Measurements from ENCODE around the gene GAB4.
"Not testable (repeated sequence)": the region's sequence is repeated elsewhere in the genome, so short reads cannot be mapped to it uniquely, and the experiment has no call there.

The GAB4 gene

DNA sequence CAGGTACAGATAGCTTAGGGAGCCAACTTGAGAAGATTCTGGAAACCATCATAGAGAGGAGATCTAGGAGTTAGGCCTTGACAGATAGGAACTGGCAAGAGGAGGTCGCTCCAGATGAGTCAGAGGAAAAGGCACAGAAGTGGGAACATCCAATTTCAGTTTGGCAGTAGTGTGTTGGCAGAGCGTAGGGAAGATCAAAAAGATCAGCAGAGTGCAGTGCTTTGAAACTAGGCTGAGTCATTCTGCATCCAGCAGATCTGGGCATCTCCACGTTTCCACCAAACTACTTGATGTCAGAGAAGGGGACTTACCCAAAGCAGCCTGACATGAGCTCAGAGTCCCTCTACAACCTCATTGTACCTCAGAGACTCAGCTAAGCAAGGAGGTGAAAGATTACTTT, 58.5 kb downstream of the GAB4 start:
- TF ChIP-seq PAX5 (IDR thresholded peaks at IDR 0.05; ENCODE audit: insufficient read depth, low read length, severe bottlenecking) (no peak), POLR2A (IDR thresholded peaks at IDR 0.05; ENCODE audit: low read depth, low read length) (no peak), TAF1 (IDR thresholded peaks at IDR 0.05; ENCODE audit: low read depth, low read length) (no peak), SPI1 (IDR thresholded peaks at IDR 0.05; ENCODE audit: low read depth, low read length) (no peak), POU2F2 (IDR thresholded peaks at IDR 0.05; ENCODE audit: low read depth, low read length) (no peak), POLR2AphosphoS5 (IDR thresholded peaks at IDR 0.05; ENCODE audit: low read depth, low read length) (no peak)
- DNase-seq (ENCODE audit: insufficient read length, low spot score): no peak
- no peak for FAIRE-seq

- FAIRE-seq: no peak
- DNase-seq (ENCODE audit: insufficient read length, low spot score): no peak
- TF ChIP-seq PAX5 (IDR thresholded peaks at IDR 0.05; ENCODE audit: insufficient read depth, low read length, severe bottlenecking) (no peak), SPI1 (IDR thresholded peaks at IDR 0.05; ENCODE audit: low read depth, low read length) (no peak), POLR2A (IDR thresholded peaks at IDR 0.05; ENCODE audit: low read depth, low read length) (no peak), POU2F2 (IDR thresholded peaks at IDR 0.05; ENCODE audit: low read depth, low read length) (no peak), TAF1 (IDR thresholded peaks at IDR 0.05; ENCODE audit: low read depth, low read length) (no peak), POLR2AphosphoS5 (IDR thresholded peaks at IDR 0.05; ENCODE audit: low read depth, low read length) (no peak)
Measured at GRCh38 chr22:16937811-16938210, 70.2 kb downstream of the GAB4 start.

DNA sequence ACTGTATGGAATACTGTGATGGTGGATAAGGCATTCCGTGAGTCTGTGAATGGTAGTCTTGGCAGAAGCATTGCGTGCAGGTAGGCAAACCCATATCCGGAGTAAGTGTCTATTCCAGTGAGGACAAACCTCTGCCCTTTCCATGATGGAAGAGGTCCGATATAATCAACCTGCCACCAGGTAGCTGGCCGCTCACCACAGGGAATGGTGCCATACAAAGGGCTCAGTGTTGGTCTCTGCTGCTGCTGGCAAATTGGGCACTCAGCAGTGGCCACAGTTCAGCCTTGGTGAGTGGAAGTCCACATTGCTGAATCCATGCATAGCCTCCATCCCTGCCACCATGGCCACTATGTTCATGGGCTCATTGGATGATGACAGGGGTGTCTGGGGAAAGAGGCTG, 70.8 kb downstream of the GAB4 start:
- not testable (repeated sequence) for DNase-seq (ENCODE audit: insufficient read length, low spot score); FAIRE-seq

DNA sequence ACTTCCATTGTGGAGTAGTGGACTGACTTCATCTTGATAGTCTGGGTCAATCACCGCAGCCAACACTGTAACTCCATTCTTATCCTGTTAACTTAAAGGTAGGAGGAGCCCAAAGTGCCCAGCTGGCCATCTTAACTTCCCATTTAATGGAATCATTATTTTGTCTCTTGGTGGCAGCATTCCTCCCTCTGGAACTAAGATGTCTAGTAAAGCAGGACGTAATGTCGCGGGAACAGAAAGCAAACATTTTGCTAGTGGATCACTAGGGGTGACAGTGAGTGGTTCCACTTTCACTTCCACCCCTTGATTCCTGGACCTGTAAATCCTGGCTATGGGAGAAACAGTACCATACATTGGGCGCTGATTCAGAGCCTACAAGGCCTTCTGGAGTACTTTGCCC, 71.4 kb downstream of the GAB4 start:
- FAIRE-seq: no peak
- no peak for TF ChIP-seq POU2F2 (IDR thresholded peaks at IDR 0.05; ENCODE audit: low read depth, low read length)
- TF ChIP-seq POLR2AphosphoS5 (IDR thresholded peaks at IDR 0.05; ENCODE audit: low read depth, low read length): no peak
- TF ChIP-seq POLR2A (IDR thresholded peaks at IDR 0.05; ENCODE audit: low read depth, low read length): no peak
- TF ChIP-seq SPI1 (IDR thresholded peaks at IDR 0.05; ENCODE audit: low read depth, low read length): no peak
- no peak for TF ChIP-seq PAX5 (IDR thresholded peaks at IDR 0.05; ENCODE audit: insufficient read depth, low read length, severe bottlenecking)
- TF ChIP-seq TAF1 (IDR thresholded peaks at IDR 0.05; ENCODE audit: low read depth, low read length): no peak
- no peak for DNase-seq (ENCODE audit: insufficient read length, low spot score)

- DNase-seq (ENCODE audit: insufficient read length, low spot score) (no peak), FAIRE-seq (no peak)
- no peak for TF ChIP-seq POLR2AphosphoS5 (IDR thresholded peaks at IDR 0.05; ENCODE audit: low read depth, low read length)
Measured at GRCh38 chr22:16935209-16935608, 72.8 kb downstream of the GAB4 start.

DNA sequence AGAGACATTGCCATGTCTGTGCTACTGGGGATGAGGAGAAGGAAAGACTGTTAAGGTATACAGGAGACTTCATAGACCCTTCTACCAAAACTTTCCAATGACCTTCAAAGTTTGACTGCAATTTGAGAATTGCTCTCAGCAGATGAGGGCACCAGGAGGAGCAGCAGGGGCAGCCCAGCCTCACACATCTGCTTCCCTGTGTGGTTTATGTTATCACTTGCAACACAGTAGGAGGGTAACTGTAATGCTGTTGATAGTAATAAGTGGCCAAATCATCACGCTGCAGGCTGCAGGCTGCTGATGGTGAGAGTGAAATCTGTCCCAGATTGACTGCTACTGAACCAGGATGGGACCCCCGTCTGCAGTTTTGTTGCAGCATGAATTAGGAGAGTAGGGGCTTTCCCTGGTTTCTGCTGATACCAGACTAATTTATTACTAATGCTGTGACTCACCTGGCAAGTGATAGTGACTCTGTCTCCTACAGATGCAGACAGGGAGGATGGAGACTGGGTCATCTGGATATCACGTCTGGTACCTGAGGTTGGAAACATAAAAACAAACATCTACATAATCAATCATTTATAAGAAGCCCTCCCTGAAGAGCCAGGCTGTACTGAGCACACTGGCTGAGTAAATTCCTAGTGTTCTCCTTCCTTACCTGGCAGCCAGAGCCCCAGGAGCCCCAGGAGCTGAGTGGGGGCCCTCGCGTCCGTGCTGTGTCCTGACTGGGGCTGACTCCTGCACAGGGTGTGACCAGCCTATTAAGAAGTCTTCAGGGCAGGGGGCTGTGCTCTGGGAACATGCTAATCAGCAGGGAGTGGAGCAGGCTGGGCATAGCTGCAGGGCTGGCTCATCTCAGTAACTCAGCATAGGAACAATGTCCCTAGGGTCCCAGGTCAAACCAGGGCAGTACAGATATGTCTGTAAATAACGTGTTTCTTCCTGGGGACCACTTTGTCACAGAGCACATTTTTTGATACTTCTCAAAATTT, 74.4 kb downstream of the GAB4 start:
- TF ChIP-seq POLR2A (IDR thresholded peaks at IDR 0.05; ENCODE audit: low read depth, low read length): no peak
- no peak for TF ChIP-seq POU2F2 (IDR thresholded peaks at IDR 0.05; ENCODE audit: low read depth, low read length)
- no peak for TF ChIP-seq SPI1 (IDR thresholded peaks at IDR 0.05; ENCODE audit: low read depth, low read length)
- no peak for TF ChIP-seq PAX5 (IDR thresholded peaks at IDR 0.05; ENCODE audit: insufficient read depth, low read length, severe bottlenecking)
- no peak for TF ChIP-seq POLR2AphosphoS5 (IDR thresholded peaks at IDR 0.05; ENCODE audit: low read depth, low read length)
- TF ChIP-seq TAF1 (IDR thresholded peaks at IDR 0.05; ENCODE audit: low read depth, low read length): no peak
- FAIRE-seq: no peak
- no peak for DNase-seq (ENCODE audit: insufficient read length, low spot score)

DNA sequence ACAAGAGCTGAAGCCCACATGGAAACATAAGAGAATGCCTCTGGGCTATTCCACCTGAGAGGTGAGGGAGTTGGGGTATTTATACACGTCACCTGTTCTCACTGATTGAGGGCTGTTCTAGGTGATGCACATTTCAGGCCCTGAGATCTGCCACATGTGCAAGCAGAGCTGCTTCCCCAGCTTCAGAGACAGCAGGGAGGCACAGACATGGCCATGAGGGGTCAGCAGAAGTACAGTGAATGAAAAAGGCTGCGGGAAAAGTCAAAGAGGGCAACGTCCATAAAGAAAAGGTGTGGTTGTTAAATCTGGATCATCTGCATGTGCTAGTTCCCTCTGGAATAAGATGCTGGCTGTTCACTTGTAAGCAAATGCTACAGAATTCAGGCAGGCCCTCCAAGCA, 75.4 kb downstream of the GAB4 start:
- FAIRE-seq (no peak), DNase-seq (ENCODE audit: insufficient read length, low spot score) (no peak)
- no peak for TF ChIP-seq POLR2A (IDR thresholded peaks at IDR 0.05; ENCODE audit: low read depth, low read length)
- TF ChIP-seq POU2F2 (IDR thresholded peaks at IDR 0.05; ENCODE audit: low read depth, low read length): no peak
- no peak for TF ChIP-seq PAX5 (IDR thresholded peaks at IDR 0.05; ENCODE audit: insufficient read depth, low read length, severe bottlenecking)
- TF ChIP-seq SPI1 (IDR thresholded peaks at IDR 0.05; ENCODE audit: low read depth, low read length): no peak
- TF ChIP-seq TAF1 (IDR thresholded peaks at IDR 0.05; ENCODE audit: low read depth, low read length): no peak
- no peak for TF ChIP-seq POLR2AphosphoS5 (IDR thresholded peaks at IDR 0.05; ENCODE audit: low read depth, low read length)

GRCh38 chr22:16925407-16925966, 82.5 kb downstream of the GAB4 start:
- TF ChIP-seq SPI1 (IDR thresholded peaks at IDR 0.05; ENCODE audit: low read depth, low read length) (no peak), TAF1 (IDR thresholded peaks at IDR 0.05; ENCODE audit: low read depth, low read length) (no peak), PAX5 (IDR thresholded peaks at IDR 0.05; ENCODE audit: insufficient read depth, low read length, severe bottlenecking) (no peak), POLR2AphosphoS5 (IDR thresholded peaks at IDR 0.05; ENCODE audit: low read depth, low read length) (no peak), POU2F2 (IDR thresholded peaks at IDR 0.05; ENCODE audit: low read depth, low read length) (no peak), POLR2A (IDR thresholded peaks at IDR 0.05; ENCODE audit: low read depth, low read length) (no peak)

DNA sequence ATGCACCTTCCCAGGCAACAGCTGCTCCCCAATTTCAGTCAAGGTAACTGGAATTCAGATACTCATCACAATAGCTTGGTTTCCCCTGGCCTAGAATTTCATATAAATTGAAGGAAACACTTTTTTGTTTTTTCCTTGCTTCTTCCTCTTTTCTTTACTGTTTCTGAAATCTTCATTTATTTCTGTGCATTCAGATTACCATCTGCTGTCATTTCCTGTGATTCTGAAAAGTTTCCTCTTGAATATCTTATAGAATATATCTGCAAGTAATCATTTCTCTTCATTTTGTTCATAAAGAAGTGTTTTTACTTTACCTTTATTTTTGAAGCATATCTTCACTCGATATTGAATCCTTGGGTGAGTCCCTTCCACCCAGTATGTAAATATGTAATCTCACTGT, 85.3 kb downstream of the GAB4 start:
- DNase-seq (ENCODE audit: insufficient read length, low spot score) (no peak), FAIRE-seq (no peak)
- TF ChIP-seq POLR2AphosphoS5 (IDR thresholded peaks at IDR 0.05; ENCODE audit: low read depth, low read length): no peak
- TF ChIP-seq TAF1 (IDR thresholded peaks at IDR 0.05; ENCODE audit: low read depth, low read length): no peak
- TF ChIP-seq POLR2A (IDR thresholded peaks at IDR 0.05; ENCODE audit: low read depth, low read length): no peak
- no peak for TF ChIP-seq PAX5 (IDR thresholded peaks at IDR 0.05; ENCODE audit: insufficient read depth, low read length, severe bottlenecking)
- no peak for TF ChIP-seq POU2F2 (IDR thresholded peaks at IDR 0.05; ENCODE audit: low read depth, low read length)
- no peak for TF ChIP-seq SPI1 (IDR thresholded peaks at IDR 0.05; ENCODE audit: low read depth, low read length)

More at GRCh38 chr22:16925407-16925966, 82.5 kb downstream of the GAB4 start:
- no peak for FAIRE-seq
- no peak for DNase-seq (ENCODE audit: insufficient read length, low spot score)

- no peak for TF ChIP-seq PAX5 (IDR thresholded peaks at IDR 0.05; ENCODE audit: insufficient read depth, low read length, severe bottlenecking)
- TF ChIP-seq POU2F2 (IDR thresholded peaks at IDR 0.05; ENCODE audit: low read depth, low read length): no peak
- TF ChIP-seq TAF1 (IDR thresholded peaks at IDR 0.05; ENCODE audit: low read depth, low read length): no peak
- no peak for TF ChIP-seq POLR2A (IDR thresholded peaks at IDR 0.05; ENCODE audit: low read depth, low read length)
- no peak for TF ChIP-seq SPI1 (IDR thresholded peaks at IDR 0.05; ENCODE audit: low read depth, low read length)
- no peak for TF ChIP-seq POLR2AphosphoS5 (IDR thresholded peaks at IDR 0.05; ENCODE audit: low read depth, low read length)
- DNase-seq (ENCODE audit: insufficient read length, low spot score) (no peak), FAIRE-seq (no peak)
Measured at GRCh38 chr22:16922076-16922475, 85.9 kb downstream of the GAB4 start.

Data from GM12891 (cell line).